Upper lobe of left lung (tissue), 6 donors: ENCODE measurements around the gene ASCL2. TPM values are rescaled to one million over a fixed set of nuclear protein-coding genes. Genes with fewer than 3 reads are reported as not detected.
A peak's percentile ranks its signal among the peaks of the same experiment; 100 is the strongest.

Experiments used
- ATAC-seq, 2 donors: fragments of 200-7000 bp; cut with Tn5 transposase; one replicate each; pipeline ENCODE4 v1.9.1; 2022; ENCODE audit warnings: mild to moderate bottlenecking in 2 of 2, moderate library complexity in 2 of 2; ENCODE audit not compliant: low FRiP score in 2 of 2
- DNase-seq, 2 donors: peaks; one replicate each; pipeline ENCODE4 v3.0.0-alpha.2; 2019 to 2020
- H3K27ac ChIP-seq, 4 donors: fragments of 200-600 bp; sonication (generic); one replicate each; pipeline ENCODE4 v1.5.1; 2016 to 2019
- H3K27me3 ChIP-seq, 4 donors: fragments of 200-600 bp; sonication (generic); one replicate each; pipeline ENCODE4 v1.5.1; 2017 to 2019
- H3K36me3 ChIP-seq, 4 donors: fragments of 200-600 bp; sonication (generic); one replicate each; pipeline ENCODE4 v1.5.1; 2016 to 2019
- H3K4me1 ChIP-seq, 4 donors: fragments of 200-600 bp; sonication (generic); one replicate each; pipeline ENCODE4 v1.5.1; 2018 to 2019
- H3K4me3 ChIP-seq, 4 donors: fragments of 200-600 bp; sonication (generic); one replicate each; pipeline ENCODE4 v1.5.1; 2017 to 2019; ENCODE audit warnings: mild to moderate bottlenecking in 2 of 4, moderate library complexity in 1 of 4
- H3K9me3 ChIP-seq, 4 donors: fragments of 200-600 bp; sonication (generic); one replicate each; pipeline ENCODE4 v1.5.1; 2018 to 2019
- CTCF ChIP-seq, 6 experiments: fragments of 450-650 bp in 4 of 6; fragments of 200-600 bp in 2 of 6; sonication (generic) in 2 of 6; IDR thresholded peaks; one replicate each; pipeline ENCODE4 v1.5.1; 2016 to 2019; ENCODE audit warnings: antibody characterized with exemption in 6 of 6
- EP300 ChIP-seq, 4 donors: sonication (generic); formaldehyde crosslinking; IDR thresholded peaks; one replicate each; pipeline ENCODE4 v1.5.1; 2017; ENCODE audit warnings: antibody characterized with exemption in 4 of 4, control low read depth in 2 of 4
- POLR2A ChIP-seq, 4 donors: fragments of 450-650 bp; IDR thresholded peaks; one replicate each; pipeline ENCODE4 v1.5.1; 2016 to 2017; ENCODE audit warnings: antibody characterized with exemption in 4 of 4, mild to moderate bottlenecking in 2 of 4
- POLR2AphosphoS5 ChIP-seq, 2 donors: sonication (generic); formaldehyde crosslinking; IDR thresholded peaks; one replicate each; pipeline ENCODE4 v1.5.1; 2017; ENCODE audit warnings: antibody characterized with exemption in 2 of 2
- WGBS, 2 donors: methylation state at CpG; one replicate each; pipeline ENCODE4 v1.1.5; 2017 to 2018; 5-methylcytosine and 5-hydroxymethylcytosine counted together
- total RNA-seq, 6 donors: library from RNA; depleted of rRNA in 4 of 6; stranded (reverse); fragments of >200 nt in 4 of 6; gene quantifications; one replicate each; pipeline versions ENCODE4 v1.1.0 to v1.2.1, GENCODE V29; 2016 to 2021
- donor health status: DM: no; HTN: no; CAD: no; lungs with moderate emphysema.
- donor health status: DM: no; HTN: yes; CAD: no; lungs with severe emphysema.

ASCL2 gene
- total RNA-seq, 6 donors from 2014 or later: 1.4 to 3.4 (median 1.9) TPM; not detected in 2

- H3K4me3 ChIP-seq: peak overlapping the region in 3 of 4 donors; percentile 23 to 42 (median 31)
- H3K9me3 ChIP-seq: no peaks in the 10 kb centered on the region
- DNase-seq (peak; percentile 53 to 82), ATAC-seq (peak; percentile 13 to 19)
- H3K27me3 ChIP-seq: no peaks in the 10 kb centered on the region
- peak overlapping the region; percentile 69 to 93 (median 85) for H3K27ac ChIP-seq
- no peaks in the 10 kb centered on the region for H3K36me3 ChIP-seq
- 30 to 33% methylated on average over 3 to 12 of the region's 18 CpGs for WGBS, 2 donors
- H3K4me1 ChIP-seq: peaks cover 47 to 78% (median 55%) of the 10 kb centered on the region in 4 donors
- TF ChIP-seq POLR2AphosphoS5 (IDR thresholded peaks at IDR 0.05): peak in 1 of 2 donors; percentile 21
- no peak for TF ChIP-seq CTCF (IDR thresholded peaks at IDR 0.05)
- no peak for TF ChIP-seq EP300 (IDR thresholded peaks at IDR 0.05)
- TF ChIP-seq POLR2A (IDR thresholded peaks at IDR 0.05): no peak
These were observed 32.7 kb upstream of the ASCL2 start for GRCh38 chr11:2302896-2303626.

GRCh38 chr11:2302306-2302895 is 32.0 kb upstream of the ASCL2 start:
- Histone ChIP-seq H3K36me3 (no peaks in the 10 kb centered on the region), H3K27ac (peak overlapping the region; percentile 69 to 93 (median 85)), H3K4me3 (peak overlapping the region in 3 of 4 donors; percentile 23 to 42 (median 31)), H3K9me3 (no peaks in the 10 kb centered on the region), H3K27me3 (no peaks in the 10 kb centered on the region), H3K4me1 (peaks cover 44 to 72% (median 54%) of the 10 kb centered on the region in 4 donors)
- peak; percentile 1 to 5 for ATAC-seq
- DNase-seq: peak in 1 of 2 donors; percentile 76
- WGBS, 2 donors: 58 to 68% methylated on average over 10 to 11 of the region's 16 CpGs
- TF ChIP-seq EP300 (IDR thresholded peaks at IDR 0.05) (no peak), POLR2A (IDR thresholded peaks at IDR 0.05) (no peak), POLR2AphosphoS5 (IDR thresholded peaks at IDR 0.05) (no peak), CTCF (IDR thresholded peaks at IDR 0.05) (peak in 1 of 6 experiments; percentile 10)

DNA sequence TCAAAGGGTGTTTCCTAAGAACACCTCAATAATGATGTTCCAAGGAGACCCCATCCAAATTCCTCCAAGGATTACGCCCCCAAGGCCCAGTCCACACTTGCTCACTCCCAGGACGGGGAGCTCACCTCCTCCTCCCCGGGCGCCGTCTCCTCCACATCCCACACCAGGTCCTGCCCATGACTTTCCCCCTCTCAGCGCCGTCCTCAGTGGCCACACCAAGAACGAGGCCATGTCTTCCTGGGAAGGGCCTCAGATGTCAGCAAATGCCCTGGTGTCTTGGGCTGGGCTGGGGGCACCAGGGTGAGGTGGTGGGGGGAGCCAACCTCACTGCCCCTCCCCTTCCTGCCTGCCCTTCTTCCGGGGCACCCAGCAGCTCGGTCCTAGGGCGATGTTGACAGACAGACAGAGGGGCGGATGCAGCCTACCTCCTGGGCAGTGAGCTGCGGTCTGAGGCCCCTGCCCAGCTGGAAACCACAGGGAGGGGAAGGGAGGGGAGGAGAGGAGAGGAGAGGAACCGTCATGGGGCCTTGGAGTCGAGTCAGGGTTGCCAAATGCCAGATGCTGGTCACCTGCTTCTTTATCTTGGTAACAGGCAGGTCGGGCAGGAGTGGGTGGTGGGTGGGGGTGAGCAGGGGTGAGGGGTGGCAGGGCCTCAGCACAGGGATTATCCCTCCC is 31.4 kb upstream of the ASCL2 start, which contains the start of the genes C11orf21 and TSPAN32:
TSS of gene C11orf21 (minus strand) at position 288 of the 675 bp plus-strand sequence. CDS start at position 178, 110 bp downstream.
TSS of gene TSPAN32 (plus strand) at position 383 of the 675 bp plus-strand sequence. CDS start at position 520, 137 bp downstream.
- Histone ChIP-seq H3K9me3 (no peaks in the 10 kb centered on the region), H3K27ac (peak within 1 kb of the TSS; percentile 69 to 93 (median 85)), H3K4me3 (peak within 1 kb of the TSS in 3 of 4 donors; percentile 23 to 42 (median 31)), H3K27me3 (no peaks in the 10 kb centered on the region), H3K36me3 (no peaks in the 10 kb centered on the region), H3K4me1 (peaks cover 39 to 66% (median 48%) of the 10 kb centered on the region in 4 donors)
- peak; percentile 31 to 51 for ATAC-seq
- WGBS, 2 donors: 49 to 66% methylated on average over 11 to 16 of the region's 16 CpGs
- DNase-seq: peak; percentile 60 to 82
- TF ChIP-seq CTCF (IDR thresholded peaks at IDR 0.05) (no peak), EP300 (IDR thresholded peaks at IDR 0.05) (no peak), POLR2A (IDR thresholded peaks at IDR 0.05) (peak in 1 of 4 donors; percentile 29), POLR2AphosphoS5 (IDR thresholded peaks at IDR 0.05) (peak; percentile 43 to 57)

DNA sequence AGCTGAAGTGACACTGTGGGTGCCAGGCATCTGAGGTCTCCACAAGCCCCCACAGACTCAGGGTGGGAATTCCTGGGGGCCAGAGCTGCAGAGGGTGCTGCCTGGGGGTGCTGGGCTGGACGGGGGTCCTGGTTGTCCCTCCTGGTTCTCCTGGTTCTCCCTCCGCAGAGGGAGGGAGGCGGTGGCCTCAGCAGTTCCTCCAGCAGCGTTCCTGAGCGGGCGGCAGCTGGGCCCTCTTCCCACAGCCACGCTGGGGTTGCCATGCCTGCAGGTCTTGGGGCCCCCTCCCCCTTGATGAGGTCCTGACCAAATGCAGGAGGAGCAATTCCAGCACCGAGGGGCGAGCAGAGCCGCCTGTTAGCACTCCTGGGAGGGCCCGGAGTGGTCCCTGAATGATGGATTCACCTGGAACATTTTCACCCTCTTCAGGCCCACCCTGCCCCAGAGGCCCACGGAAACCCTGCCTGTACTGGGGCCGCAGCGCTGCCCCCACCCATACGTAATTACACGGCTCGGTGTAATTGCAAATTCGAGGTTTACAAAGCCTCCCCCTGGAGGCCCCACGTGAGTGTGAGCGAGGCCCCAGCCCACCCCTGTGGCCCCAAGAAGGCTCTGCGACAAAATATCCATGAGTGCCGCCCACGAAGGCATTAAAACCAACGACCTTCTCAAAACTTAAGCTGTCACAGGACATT is 30.7 kb upstream of the ASCL2 start:
- Histone ChIP-seq H3K4me1 (peaks cover 33 to 60% (median 43%) of the 10 kb centered on the region in 4 donors), H3K27ac (peak overlapping the region; percentile 69 to 93 (median 85)), H3K36me3 (no peaks in the 10 kb centered on the region), H3K9me3 (no peaks in the 10 kb centered on the region), H3K27me3 (no peaks in the 10 kb centered on the region), H3K4me3 (peak overlapping the region in 3 of 4 donors; percentile 23 to 42 (median 31))
- TF ChIP-seq POLR2A (IDR thresholded peaks at IDR 0.05): no peak
- TF ChIP-seq EP300 (IDR thresholded peaks at IDR 0.05): no peak
- TF ChIP-seq CTCF (IDR thresholded peaks at IDR 0.05): no peak
- no peak for TF ChIP-seq POLR2AphosphoS5 (IDR thresholded peaks at IDR 0.05)
- WGBS, 2 donors: 44 to 77% methylated on average over 7 to 24 of the region's 24 CpGs
- DNase-seq (peak; percentile 43 to 62), ATAC-seq (no peak)
